ENCODE measurements around the gene EPHA5.

The EPHA5 gene

GRCh38 chr4:65589921-65590320 is 80.4 kb downstream of the EPHA5 start:
- no peak for TF ChIP-seq CTCF (IDR thresholded peaks at IDR 0.05; ENCODE audit: insufficient read depth, low read length, poor library complexity, severe bottlenecking)

GRCh38 chr4:65589331-65589730 is 81.0 kb downstream of the EPHA5 start:
- Histone ChIP-seq H3K27me3 (replicated peaks; ENCODE audit: control insufficient read depth, insufficient read depth, low read length) (no peaks in the 10 kb centered on the region), H3K36me3 (ENCODE audit: control insufficient read depth, insufficient read depth, low read length) (no peaks in the 10 kb centered on the region), H3K4me3 (replicated peaks; ENCODE audit: low read depth, low read length) (no peak overlapping the region)
- no peak for TF ChIP-seq CTCF (IDR thresholded peaks at IDR 0.05; ENCODE audit: insufficient read depth, low read length, poor library complexity, severe bottlenecking)
- no peak for DNase-seq (ENCODE audit: extremely low read depth, insufficient read length)

More at GRCh38 chr4:65589921-65590320, 80.4 kb downstream of the EPHA5 start:
- no peaks in the 10 kb centered on the region for H3K36me3 ChIP-seq (ENCODE audit: control insufficient read depth, insufficient read depth, low read length)
- H3K27me3 ChIP-seq (replicated peaks; ENCODE audit: control insufficient read depth, insufficient read depth, low read length), result no peaks in the 10 kb centered on the region
- no peak for DNase-seq (ENCODE audit: extremely low read depth, insufficient read length)
- no peak overlapping the region for H3K4me3 ChIP-seq (replicated peaks; ENCODE audit: low read depth, low read length)

GRCh38 chr4:65580551-65580950 is 89.7 kb downstream of the EPHA5 start:
- no peak for DNase-seq (ENCODE audit: extremely low read depth, insufficient read length)
- Histone ChIP-seq H3K4me3 (replicated peaks; ENCODE audit: low read depth, low read length) (no peak overlapping the region), H3K36me3 (ENCODE audit: control insufficient read depth, insufficient read depth, low read length) (no peaks in the 10 kb centered on the region), H3K27me3 (replicated peaks; ENCODE audit: control insufficient read depth, insufficient read depth, low read length) (no peaks in the 10 kb centered on the region)
- TF ChIP-seq CTCF (IDR thresholded peaks at IDR 0.05; ENCODE audit: insufficient read depth, low read length, poor library complexity, severe bottlenecking), result no peak

GRCh38 chr4:65566473-65566872 is 103.8 kb downstream of the EPHA5 start:
- DNase-seq (ENCODE audit: extremely low read depth, insufficient read length), result no peak
- Histone ChIP-seq H3K4me3 (replicated peaks; ENCODE audit: low read depth, low read length) (no peak overlapping the region), H3K27me3 (replicated peaks; ENCODE audit: control insufficient read depth, insufficient read depth, low read length) (no peaks in the 10 kb centered on the region), H3K36me3 (ENCODE audit: control insufficient read depth, insufficient read depth, low read length) (no peaks in the 10 kb centered on the region)
- TF ChIP-seq CTCF (IDR thresholded peaks at IDR 0.05; ENCODE audit: insufficient read depth, low read length, poor library complexity, severe bottlenecking), result no peak

- no peaks in the 10 kb centered on the region for H3K36me3 ChIP-seq (ENCODE audit: control insufficient read depth, insufficient read depth, low read length)
- no peaks in the 10 kb centered on the region for H3K27me3 ChIP-seq (replicated peaks; ENCODE audit: control insufficient read depth, insufficient read depth, low read length)
Measured at GRCh38 chr4:65561164-65561563, 109.1 kb downstream of the EPHA5 start.

More at GRCh38 chr4:65561164-65561563, 109.1 kb downstream of the EPHA5 start:
- no peak overlapping the region for H3K4me3 ChIP-seq (replicated peaks; ENCODE audit: low read depth, low read length)
- TF ChIP-seq CTCF (IDR thresholded peaks at IDR 0.05; ENCODE audit: insufficient read depth, low read length, poor library complexity, severe bottlenecking), result no peak
- DNase-seq (ENCODE audit: extremely low read depth, insufficient read length), result no peak

Measured in GM06990 (cell line).